Medulla oblongata (tissue), 1 donor: ENCODE results near the gene LRRC4C.

Experiments
- DNase-seq: peaks from one replicate; pipeline ENCODE4 v3.0.0-alpha.2; 2015; ENCODE audit errors: extremely low spot score

LRRC4C gene

GRCh38 chr11:41250408-41250935, 209.0 kb downstream of the LRRC4C start:
- DNase-seq, result no peak

GRCh38 chr11:41247621-41248020, 211.8 kb downstream of the LRRC4C start:
- no peak for DNase-seq

GRCh38 chr11:41246399-41246745, 213.1 kb downstream of the LRRC4C start:
- no peak for DNase-seq

- no peak for DNase-seq
Observed at GRCh38 chr11:41245704-41246398, 213.6 kb downstream of the LRRC4C start.

GRCh38 chr11:41245184-41245583, 214.3 kb downstream of the LRRC4C start:
- DNase-seq, result no peak

- no peak for DNase-seq
Observed at GRCh38 chr11:41237382-41237781, 222.1 kb downstream of the LRRC4C start.

GRCh38 chr11:41235668-41236067, 223.8 kb downstream of the LRRC4C start:
- no peak for DNase-seq

- peak; percentile 10 for DNase-seq
Observed at GRCh38 chr11:41225856-41226633, 233.4 kb downstream of the LRRC4C start.

GRCh38 chr11:41222236-41222635, 237.2 kb downstream of the LRRC4C start:
- peak; percentile 47 for DNase-seq

GRCh38 chr11:41206388-41206787, 253.1 kb downstream of the LRRC4C start:
- DNase-seq, result no peak

GRCh38 chr11:41201156-41201555, 258.3 kb downstream of the LRRC4C start:
- DNase-seq, result peak; percentile 60

- DNase-seq, result peak; percentile 9
Observed at GRCh38 chr11:41190437-41191082, 268.9 kb downstream of the LRRC4C start.

- peak; percentile 83 for DNase-seq
Observed at GRCh38 chr11:41189701-41190436, 269.6 kb downstream of the LRRC4C start.

GRCh38 chr11:41177791-41178190, 281.7 kb downstream of the LRRC4C start:
- DNase-seq, result no peak

- DNase-seq, result peak; percentile 10
Observed at GRCh38 chr11:41175304-41175972, 284.0 kb downstream of the LRRC4C start.

GRCh38 chr11:41146326-41146725, 313.1 kb downstream of the LRRC4C start:
- no peak for DNase-seq

- DNase-seq, result no peak
Observed at GRCh38 chr11:41145420-41145819, 314.0 kb downstream of the LRRC4C start.

GRCh38 chr11:41134971-41135370, 324.5 kb downstream of the LRRC4C start:
- no peak for DNase-seq

- no peak for DNase-seq
Observed at GRCh38 chr11:41133023-41133422, 326.4 kb downstream of the LRRC4C start.

- no peak for DNase-seq
Observed at GRCh38 chr11:41121600-41121999, 337.9 kb downstream of the LRRC4C start.

- no peak for DNase-seq
Observed at GRCh38 chr11:41119484-41119883, 340.0 kb downstream of the LRRC4C start.
